ENCODE measurements around the gene KIFBP. TPM values are rescaled to one million over a fixed set of nuclear protein-coding genes. Genes with fewer than 3 reads are reported as not detected.
"Not testable (repeated sequence)": the region's sequence is repeated elsewhere in the genome, so short reads cannot be mapped to it uniquely, and the experiment has no call there.

Gene KIFBP
- total and polyA plus RNA-seq, 7 donors = 7.9 to 36.9 (median 24.0) TPM

GRCh38 chr10:68959695-68960527, 28.7 kb upstream of the KIFBP start:
- ATAC-seq = no peak
- H3K4me3 ChIP-seq = no peak overlapping the region

DNA sequence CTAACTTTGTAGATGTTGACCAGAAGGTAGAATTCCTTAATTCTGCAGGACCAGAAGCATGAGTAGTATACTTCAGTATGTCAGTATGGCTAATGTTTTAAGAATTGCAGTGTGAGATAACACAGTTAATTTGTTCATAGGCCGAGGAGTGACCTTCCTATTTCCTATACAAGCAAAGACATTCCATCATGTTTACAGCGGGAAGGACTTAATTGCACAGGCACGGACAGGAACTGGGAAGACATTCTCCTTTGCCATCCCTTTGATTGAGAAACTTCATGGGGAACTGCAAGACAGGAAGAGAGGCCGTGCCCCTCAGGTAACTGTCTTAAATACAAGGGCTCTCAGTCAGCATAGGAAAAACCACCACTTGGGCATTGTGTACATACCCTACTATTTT, 25.5 kb upstream of the KIFBP start:
- 89 to 93% (median 89%) methylated on average over 4 of the region's 4 CpGs for WGBS, 3 donors
- no peak for TF ChIP-seq CTCF (IDR thresholded peaks at IDR 0.05)
- intact Hi-C loops (cut with DNase I) = no loop called here
- H3K4me3 ChIP-seq = no peak overlapping the region
- peaks cover 7% of the 10 kb centered on the region for H3K4me1 ChIP-seq
- H3K36me3 ChIP-seq (ENCODE audit: insufficient read depth in 1 of 2, low read depth in 1 of 2) = peaks cover 25 to 95% of the 10 kb centered on the region in 2 donors
- no peak for DNase-seq
- H3K27ac ChIP-seq = no peak overlapping the region
- no peaks in the 10 kb centered on the region for H3K9me3 ChIP-seq
- no peaks in the 10 kb centered on the region for H3K27me3 ChIP-seq (ENCODE audit: insufficient read depth in 3 of 3, low read length in 2 of 3)
- no peak for ATAC-seq

More at GRCh38 chr10:68959695-68960527, 28.7 kb upstream of the KIFBP start:
- intact Hi-C loops (cut with DNase I) = no loop called here
- Histone ChIP-seq H3K27me3 (ENCODE audit: insufficient read depth in 3 of 3, low read length in 2 of 3) (no peaks in the 10 kb centered on the region), H3K27ac (no peak overlapping the region), H3K4me1 (peaks cover 20% of the 10 kb centered on the region), H3K9me3 (no peaks in the 10 kb centered on the region), H3K36me3 (ENCODE audit: insufficient read depth in 1 of 2, low read depth in 1 of 2) (peaks cover 8 to 62% of the 10 kb centered on the region in 2 donors)
- DNase-seq = no peak
- 91 to 93% (median 92%) methylated on average over 4 of the region's 4 CpGs for WGBS, 3 donors
- TF ChIP-seq CTCF (IDR thresholded peaks at IDR 0.05) = no peak

DNA sequence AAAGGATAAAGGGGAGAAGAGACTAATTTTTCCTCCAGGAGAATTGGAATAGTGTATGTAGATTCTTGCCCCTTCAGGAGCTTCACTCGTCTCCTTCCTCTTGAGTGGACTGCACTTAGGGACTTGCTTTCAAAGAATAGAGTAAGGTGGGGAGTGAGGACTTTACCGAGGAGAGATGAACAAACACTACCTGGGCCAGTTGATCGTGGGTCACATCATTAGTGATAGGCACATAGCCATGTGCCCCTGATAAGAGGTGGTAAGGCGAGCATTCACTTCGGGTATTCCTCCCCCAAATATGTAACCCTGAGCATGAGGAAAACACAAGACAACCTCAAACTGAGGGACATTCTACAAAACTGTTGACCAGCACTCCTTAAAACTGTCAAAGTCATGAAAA, 14.6 kb upstream of the KIFBP start:
- 84 to 94% (median 93%) methylated on average over 5 of the region's 5 CpGs for WGBS, 3 donors
- intact Hi-C loops (cut with DNase I) = loop anchor here in 1 of 2 donors (10.0 kb wide), 2 partner anchors 219 to 221 kb away; no protein-coding TSS in a partner anchor
- no peaks in the 10 kb centered on the region for H3K27me3 ChIP-seq (ENCODE audit: insufficient read depth in 3 of 3, low read length in 2 of 3)
- ATAC-seq (no peak), DNase-seq (no peak)
- H3K9me3 ChIP-seq = no peaks in the 10 kb centered on the region
- H3K4me3 ChIP-seq = no peak overlapping the region
- peaks cover 39 to 100% of the 10 kb centered on the region in 2 donors for H3K36me3 ChIP-seq (ENCODE audit: insufficient read depth in 1 of 2, low read depth in 1 of 2)
- no peaks in the 10 kb centered on the region for H3K4me1 ChIP-seq
- no peak overlapping the region for H3K27ac ChIP-seq
- TF ChIP-seq CTCF (IDR thresholded peaks at IDR 0.05) = no peak

GRCh38 chr10:68975936-68976473, 12.6 kb upstream of the KIFBP start:
- not testable (repeated sequence) for ATAC-seq; DNase-seq; H3K4me1 ChIP-seq; H3K27ac ChIP-seq; H3K4me3 ChIP-seq; H3K27me3 ChIP-seq (ENCODE audit: insufficient read depth in 3 of 3, low read length in 2 of 3); H3K9me3 ChIP-seq
- 93 to 98% (median 95%) methylated on average over 4 to 5 of the region's 5 CpGs for WGBS, 3 donors
- peaks cover 36 to 100% of the 10 kb centered on the region in 2 donors for H3K36me3 ChIP-seq (ENCODE audit: insufficient read depth in 1 of 2, low read depth in 1 of 2)
- intact Hi-C loops (cut with DNase I) = loop anchor here (5.0 to 10.0 kb wide), 3 partner anchors 219 to 224 kb away; no protein-coding TSS in a partner anchor

- not testable (repeated sequence) for H3K27me3 ChIP-seq (ENCODE audit: insufficient read depth in 3 of 3, low read length in 2 of 3); H3K9me3 ChIP-seq; DNase-seq; H3K4me1 ChIP-seq; H3K4me3 ChIP-seq; H3K27ac ChIP-seq; ATAC-seq
- intact Hi-C loops (cut with DNase I) = loop anchor here (5.0 to 10.0 kb wide), 3 partner anchors 215 to 227 kb away; no protein-coding TSS in a partner anchor
- WGBS, 3 donors = 70 to 80% (median 76%) methylated on average over 6 of the region's 6 CpGs
- peaks cover 27 to 100% of the 10 kb centered on the region in 2 donors for H3K36me3 ChIP-seq (ENCODE audit: insufficient read depth in 1 of 2, low read depth in 1 of 2)
These were observed 8.9 kb upstream of the KIFBP start for GRCh38 chr10:68979738-68980137.
